Left ventricle myocardium superior (tissue), 1 donor: Measurements from ENCODE around the gene LECT2. TPM values are rescaled to one million over a fixed set of nuclear protein-coding genes. Genes with fewer than 3 reads are reported as not detected.
A peak's percentile ranks its signal among the peaks of the same experiment; 100 is the strongest.

Experiments
- ATAC-seq: fragments of 200-7000 bp; cut with Tn5 transposase; one replicate; pipeline ENCODE4 v1.9.1; 2020; ENCODE audit warnings: mild to moderate bottlenecking, moderate library complexity
- DNase-seq: peaks from one replicate; pipeline ENCODE4 v3.0.0-alpha.2; 2020
- intact Hi-C: fragments of 100-400 bp; cut with micrococcal nuclease; formaldehyde crosslinking; loops from one replicate; pipeline ENCODE4 v1.11.0; 2022
- total RNA-seq: library from RNA; stranded (reverse); fragmentation: NEBNext Ultra II Directional; extraction: Animal tissue kit (Norgen Biotek cat#: 25700); gene quantifications from one replicate; pipeline ENCODE4 v1.2.1, GENCODE V29; 2021
- donor health status: DM: no; HTN: yes; CAD: no; lungs with severe emphysema.

Gene LECT2
- total RNA-seq, 1 donor from 2014 or later = not detected

DNA sequence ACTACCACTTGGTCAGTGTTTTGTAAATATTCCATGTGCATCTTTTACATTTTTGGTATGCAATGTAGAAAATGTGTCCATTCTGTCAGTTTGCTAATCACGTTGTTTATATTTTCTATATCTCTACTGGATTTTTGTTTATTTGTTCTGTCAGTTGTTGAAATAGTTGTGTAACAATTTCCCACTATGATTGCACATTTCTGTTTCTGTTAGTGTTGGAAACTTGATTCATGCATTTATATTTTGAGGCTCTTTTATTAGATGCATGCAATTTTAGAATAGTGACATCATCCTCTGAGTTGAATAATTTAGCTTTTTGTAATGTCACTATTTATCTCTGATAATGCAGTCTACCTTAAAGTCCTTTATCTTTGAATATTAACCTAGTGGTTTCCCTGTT, 25.8 kb upstream of the LECT2 start:
- no peak for ATAC-seq
- no peak for DNase-seq
- intact Hi-C loops = no loop called here

DNA sequence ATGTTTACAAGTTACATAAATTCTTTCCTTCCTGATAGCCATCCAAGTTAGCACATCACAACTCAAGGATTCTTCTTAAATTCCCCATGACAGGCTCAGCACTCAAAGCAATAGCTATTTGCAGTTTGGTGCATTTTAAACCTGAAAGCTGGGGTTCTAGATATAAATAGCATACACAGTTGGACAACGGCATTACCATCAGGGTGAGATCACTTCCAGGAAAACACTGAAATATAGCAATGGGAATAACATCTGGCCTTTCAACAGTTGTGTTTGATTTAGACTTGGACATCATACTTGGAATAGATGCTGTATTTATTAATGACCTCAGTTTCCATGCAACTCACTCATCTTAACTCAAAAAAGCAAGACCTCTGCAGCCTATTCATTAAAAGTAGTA, 24.7 kb upstream of the LECT2 start:
- DNase-seq = no peak
- intact Hi-C loops = no loop called here
- ATAC-seq = peak; percentile 85

DNA sequence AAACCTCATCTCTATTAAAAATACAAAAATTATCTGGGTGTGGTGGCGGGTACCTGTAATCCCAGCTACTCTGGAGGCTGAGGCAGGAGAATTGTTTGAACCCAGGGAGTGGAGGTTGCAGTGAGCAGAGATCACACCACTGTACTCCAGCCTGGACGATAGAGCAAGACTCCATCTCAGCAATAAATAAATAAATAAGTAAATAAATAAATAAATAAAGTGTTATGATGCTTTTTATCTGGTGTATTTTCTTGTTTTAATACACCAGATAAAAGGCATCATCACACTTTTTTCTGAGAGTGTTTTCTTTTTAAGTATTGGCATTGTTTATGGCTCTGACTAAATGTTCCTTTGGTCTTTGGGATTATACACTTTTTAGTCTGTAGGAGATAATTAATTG, 24.2 kb upstream of the LECT2 start:
- ATAC-seq (no peak), DNase-seq (no peak)
- intact Hi-C loops = no loop called here

DNA sequence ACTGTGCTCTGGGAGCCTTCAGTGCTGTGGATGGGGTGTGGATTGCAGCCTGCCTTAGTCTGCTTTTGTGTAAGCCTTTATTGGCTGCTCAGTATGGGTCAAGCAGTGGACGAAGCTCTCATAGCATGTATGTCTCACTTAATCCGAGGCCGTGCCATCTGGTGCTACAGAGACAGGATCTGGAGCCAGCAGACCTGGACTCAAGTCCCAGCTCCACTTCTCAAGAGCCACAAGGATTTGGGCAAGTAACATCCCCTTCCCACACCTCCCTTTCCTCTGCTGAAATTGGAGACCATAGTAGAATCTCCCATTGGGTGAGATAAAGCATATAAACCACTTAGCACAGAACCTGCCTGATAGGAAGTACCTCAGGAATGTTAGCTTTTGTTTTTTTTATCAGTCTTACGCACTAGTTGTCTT, 23.4 kb upstream of the LECT2 start:
- no peak for DNase-seq
- intact Hi-C loops = no loop called here
- ATAC-seq = no peak

DNA sequence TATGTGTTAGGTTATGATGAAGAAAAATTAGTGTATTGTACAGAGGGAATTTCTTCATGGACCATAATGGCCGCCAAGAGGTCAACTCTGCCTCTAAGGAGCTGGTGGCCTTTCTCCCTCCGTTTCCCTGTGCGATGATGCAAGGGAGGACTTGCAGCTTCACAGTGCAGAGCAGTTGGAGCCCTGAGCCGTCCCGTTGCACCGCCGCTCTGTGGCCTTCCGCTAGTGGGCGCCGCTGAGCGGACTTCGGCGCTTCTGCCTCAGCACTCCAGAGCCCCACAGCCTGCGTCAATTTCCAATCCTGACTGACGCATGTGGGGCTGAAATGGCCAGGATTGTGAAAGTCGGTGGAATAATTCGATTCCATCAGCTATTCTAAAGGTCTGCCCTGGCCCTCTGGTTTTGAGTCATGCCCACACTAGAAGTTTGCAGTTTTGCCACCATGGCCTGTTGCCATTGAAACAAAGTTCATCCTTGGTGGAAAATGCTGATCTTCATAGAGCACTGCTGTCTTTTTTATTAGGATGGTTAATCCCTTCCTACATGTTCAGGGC, 22.7 kb upstream of the LECT2 start:
- intact Hi-C loops = no loop called here

DNA sequence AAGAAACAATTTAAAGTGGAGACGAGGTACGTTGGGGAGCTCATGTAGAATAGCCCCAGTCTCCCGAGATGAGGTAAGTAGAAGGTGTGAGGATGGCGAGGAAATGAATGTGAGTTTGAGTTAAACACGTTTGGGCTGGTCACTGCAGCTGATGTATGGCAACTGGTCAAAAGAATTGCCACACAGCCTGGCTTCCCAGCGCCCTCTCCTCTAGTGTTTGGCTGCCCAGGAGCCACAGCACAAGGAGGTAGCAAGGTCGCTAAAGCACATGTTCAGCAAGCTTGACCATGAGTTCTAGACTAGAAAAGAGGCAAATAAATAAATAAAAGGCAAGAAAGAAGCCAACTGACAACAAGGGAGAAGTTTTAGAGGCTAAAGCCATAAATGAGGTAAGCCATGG, 21.4 kb upstream of the LECT2 start:
- no peak for ATAC-seq
- DNase-seq = no peak
- intact Hi-C loops = no loop called here

More for the DNA sequence above, 22.7 kb upstream of the LECT2 start:
- peak; percentile 82 for DNase-seq
- peak; percentile 86 for ATAC-seq

DNA sequence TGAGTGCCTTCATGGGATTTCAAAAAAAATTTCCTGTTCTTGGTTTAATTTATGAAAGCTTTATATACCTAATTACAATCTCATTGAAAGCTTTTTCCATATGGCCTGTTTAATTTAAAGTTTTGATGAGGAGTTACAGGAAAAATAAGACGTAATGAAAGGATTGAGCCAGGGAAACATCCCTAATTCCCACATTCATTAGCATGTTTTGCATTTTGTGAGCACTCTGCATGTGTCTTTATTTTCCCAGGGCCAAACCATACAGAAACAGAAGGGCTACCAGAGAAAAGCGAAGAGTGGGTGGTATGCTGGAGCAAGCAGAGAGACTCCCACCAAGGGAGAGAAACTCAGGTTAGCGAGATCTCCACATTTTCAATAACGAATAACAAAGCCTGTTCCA, 20.3 kb upstream of the LECT2 start:
- ATAC-seq = no peak
- intact Hi-C loops = no loop called here
- no peak for DNase-seq

DNA sequence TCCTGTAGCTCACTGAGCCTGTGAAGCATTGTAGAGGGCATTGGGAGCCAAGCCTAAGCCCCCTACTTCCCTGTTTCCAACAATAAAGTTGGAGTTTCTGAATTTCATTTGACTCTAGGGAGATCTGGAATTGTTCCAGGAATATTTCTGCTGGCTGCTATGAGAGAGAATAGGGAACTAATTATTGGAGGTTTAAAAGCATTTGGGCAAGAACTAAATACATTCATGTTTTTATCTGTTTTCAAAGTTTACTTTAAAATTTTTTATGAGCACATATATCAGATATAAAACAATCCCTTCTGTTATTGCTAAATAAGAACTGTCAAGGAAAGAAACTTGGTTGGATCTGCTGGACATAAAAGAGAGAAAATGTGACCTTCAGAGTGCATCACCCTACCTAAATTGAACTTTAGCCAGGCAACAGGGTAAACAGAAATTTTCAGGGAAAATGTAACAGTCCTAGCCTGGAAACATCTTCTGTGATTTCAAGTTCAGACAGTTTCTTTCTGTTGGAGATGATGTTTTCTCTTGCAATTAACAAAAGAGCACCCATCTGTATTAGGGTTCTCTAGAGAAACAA, 19.3 kb upstream of the LECT2 start:
- intact Hi-C loops = no loop called here
- no peak for ATAC-seq
- no peak for DNase-seq

DNA sequence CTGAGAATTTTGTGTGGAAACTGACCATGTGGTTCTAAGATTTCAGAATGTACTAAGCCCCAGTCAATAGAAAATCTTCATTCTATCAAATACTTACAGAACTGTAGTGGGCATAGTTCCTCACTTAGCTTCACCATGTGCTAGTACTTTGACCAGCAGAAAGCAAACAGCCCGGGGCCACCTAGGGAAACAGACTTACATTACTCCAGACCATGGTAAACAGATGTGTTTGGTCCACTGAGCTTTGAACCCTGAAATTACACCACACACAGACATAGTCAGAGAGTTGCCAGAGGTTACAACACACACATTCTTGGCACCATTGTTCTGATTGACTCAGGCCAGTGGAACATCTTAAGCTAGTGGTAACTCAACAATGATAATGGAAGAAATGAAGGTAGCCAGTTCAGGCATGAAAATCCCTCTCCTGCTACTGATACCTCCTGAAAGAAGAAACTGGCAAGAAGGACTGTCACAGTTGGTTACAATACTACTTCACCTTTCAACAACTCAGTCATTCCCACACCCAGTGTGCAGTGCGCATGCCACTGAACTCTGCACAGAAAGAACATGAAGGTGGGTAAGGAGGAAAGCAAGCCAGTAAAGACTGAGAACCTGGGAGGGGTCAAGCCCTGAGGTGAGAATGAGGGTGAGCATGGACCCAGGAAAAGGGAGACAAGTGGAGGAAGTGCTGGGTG, 18.7 kb upstream of the LECT2 start:
- no peak for DNase-seq
- intact Hi-C loops = no loop called here
- ATAC-seq = peak; percentile 85

DNA sequence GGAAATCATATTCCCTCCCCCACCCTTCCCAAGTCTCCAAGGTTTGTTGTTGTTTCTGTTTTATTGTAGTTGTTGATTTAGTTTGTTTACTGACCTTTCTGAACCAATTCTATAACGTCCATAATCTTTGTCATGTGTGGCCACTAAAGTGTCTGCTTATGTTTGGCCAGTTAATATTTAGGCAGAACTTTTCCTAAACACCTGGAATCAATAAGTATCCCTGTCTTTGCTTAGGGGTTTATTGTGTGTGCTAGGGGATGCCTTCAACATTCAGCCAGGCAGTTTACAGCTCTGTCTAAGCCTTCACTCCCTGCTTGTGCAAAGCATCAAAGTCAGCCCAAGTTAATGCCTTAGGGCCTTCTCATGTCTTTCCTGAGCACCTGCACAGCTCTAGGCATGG, 16.9 kb upstream of the LECT2 start:
- intact Hi-C loops = no loop called here
- ATAC-seq = no peak
- DNase-seq = no peak

DNA sequence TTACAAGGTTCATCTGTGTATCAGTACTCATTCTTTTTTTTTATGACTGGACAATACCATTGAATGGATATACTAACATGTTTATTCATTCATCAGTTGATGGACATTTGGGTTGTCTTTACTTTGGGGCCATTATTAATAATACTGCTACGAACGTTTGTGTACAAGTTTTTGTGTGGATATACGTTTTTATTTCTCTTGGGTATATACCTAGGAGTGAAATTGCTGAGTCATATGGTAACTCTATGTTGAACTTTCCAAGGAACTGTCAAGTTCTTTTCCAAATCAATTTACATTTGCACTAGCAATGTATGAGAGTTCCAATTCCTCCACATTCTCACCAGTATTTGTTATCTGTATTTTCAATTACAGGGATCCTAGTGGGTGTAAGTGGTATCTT, 12.0 kb upstream of the LECT2 start:
- ATAC-seq (no peak), DNase-seq (no peak)
- intact Hi-C loops = no loop called here

DNA sequence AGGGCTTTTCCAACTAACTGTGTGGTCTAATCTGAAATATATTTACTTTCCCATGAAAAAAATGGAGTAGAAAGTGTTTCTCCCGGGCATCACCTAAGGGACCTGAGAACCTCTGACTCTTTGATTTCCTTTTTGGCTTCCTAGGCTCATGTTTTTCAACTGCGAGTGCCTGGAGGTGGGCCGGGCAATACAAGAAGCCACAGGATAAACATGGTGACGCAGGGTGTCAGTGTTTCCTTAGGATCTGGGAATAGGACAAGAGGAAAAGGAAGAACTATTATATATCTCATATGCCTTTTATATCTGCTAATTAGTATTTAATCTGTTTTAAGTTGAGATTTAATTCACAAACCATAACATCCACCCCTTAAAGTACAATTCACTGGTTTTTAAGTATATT, 11.4 kb upstream of the LECT2 start:
- ATAC-seq (no peak), DNase-seq (no peak)
- intact Hi-C loops = no loop called here

DNA sequence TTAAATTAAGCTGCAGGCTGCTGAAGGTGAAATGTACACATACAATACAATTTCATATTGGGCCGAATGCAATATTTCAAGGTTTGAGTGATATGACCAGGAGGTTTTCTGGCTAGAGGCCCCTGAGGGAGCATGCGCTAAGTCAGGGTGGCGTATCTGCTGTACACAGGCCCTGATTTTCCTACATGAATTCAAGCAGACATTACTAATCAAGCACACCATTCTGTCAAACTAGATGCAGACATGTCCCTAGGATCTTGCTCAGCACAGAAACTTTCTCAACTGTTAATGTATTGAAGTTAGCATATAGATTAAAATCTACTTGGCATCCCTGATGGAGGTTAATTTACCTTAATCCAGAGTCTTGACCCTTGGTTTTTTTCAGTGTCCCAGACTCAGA, 10.7 kb upstream of the LECT2 start:
- ATAC-seq = no peak
- intact Hi-C loops = no loop called here
- DNase-seq = no peak

DNA sequence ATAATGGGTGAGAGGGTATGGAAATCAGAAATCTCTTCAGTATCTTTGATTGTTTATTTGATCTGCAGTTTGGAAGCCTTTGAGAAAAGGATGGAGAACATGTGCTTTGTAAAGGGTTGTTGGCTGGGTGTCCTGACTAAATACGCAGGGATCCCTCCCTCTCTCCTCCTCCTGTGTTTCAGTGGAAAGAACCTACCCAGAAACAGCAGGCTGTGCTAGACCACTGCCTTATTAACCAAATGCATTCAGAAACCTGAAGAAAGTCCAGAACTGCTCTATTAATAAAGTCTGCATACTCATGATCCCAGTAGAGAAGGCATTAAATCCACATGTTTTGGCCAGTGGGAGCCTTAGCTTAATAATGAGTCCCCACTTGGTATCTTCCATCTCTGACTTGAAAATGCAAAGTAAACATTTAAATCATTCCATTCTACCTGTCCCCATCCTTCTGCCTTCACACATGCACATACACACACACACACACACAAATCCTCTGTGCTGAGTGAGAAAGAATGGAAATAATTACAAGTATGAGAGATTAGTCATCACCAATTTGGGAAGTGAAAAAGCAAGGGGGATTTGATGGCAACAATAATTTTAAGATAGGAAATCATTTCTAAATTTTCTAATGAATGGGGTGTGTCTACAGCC, 10.0 kb upstream of the LECT2 start:
- DNase-seq (no peak), ATAC-seq (no peak)
- intact Hi-C loops = no loop called here

DNA sequence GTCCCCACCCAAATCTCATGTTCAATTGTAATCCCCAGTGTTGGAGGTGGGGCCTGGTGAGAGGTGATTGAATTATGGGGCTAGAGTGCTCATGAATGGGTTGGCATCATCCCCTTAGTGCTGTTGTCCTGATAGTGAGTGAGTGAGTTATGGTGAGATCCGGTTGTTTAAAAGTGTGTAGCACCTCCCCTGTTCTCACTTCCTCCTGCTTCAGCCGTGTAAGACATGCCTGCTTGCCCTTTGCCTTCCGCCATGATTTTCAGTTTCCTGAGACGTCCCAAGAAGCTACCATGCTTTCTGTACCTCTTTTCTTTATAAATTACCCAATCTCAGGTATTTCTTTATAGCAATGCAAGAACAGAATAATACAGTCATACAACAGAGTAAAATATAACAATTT, 742 bp upstream of the LECT2 start:
- DNase-seq (no peak), ATAC-seq (no peak)
- intact Hi-C loops = no loop called here

DNA sequence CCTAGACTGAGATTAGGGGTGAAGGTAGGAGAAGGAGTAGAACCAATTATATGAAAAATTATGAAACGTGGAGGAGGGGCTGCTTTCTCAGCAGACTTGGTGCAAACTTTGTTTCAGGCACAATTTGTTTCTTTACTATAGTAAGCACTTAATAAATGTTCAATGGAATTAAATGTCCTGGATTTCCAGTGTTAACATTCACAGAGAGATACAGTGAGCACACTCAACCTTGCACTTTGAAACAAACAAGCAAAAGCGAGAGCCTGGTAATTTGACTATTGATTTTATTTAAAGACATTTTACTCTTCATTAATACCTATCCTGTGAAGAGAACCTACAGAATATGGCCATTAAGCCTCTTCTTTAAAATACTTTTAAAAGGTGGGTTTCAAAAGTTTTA, 933 bp downstream of the LECT2 start:
- no peak for ATAC-seq
- intact Hi-C loops = no loop called here
- DNase-seq = no peak

DNA sequence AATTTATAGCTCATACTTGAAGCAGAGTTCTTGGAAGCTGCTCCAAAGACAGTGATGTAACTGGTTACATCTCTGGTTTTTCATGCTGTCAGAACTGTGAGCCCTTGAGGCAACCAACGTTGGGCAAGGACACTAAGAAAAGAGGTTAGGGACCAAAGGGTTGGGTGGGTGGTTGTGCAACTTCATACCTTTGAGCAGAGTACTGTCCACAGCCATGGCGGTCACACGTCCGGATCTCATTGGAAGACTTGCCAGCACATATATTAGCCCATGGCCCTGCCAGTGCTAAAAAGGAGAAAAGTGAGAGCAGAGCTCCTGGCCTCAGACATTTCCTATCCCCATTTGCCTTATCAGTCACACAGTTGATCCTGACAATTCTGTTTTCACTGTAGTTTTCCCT, 2.1 kb downstream of the LECT2 start:
- DNase-seq (no peak), ATAC-seq (no peak)
- intact Hi-C loops = no loop called here

DNA sequence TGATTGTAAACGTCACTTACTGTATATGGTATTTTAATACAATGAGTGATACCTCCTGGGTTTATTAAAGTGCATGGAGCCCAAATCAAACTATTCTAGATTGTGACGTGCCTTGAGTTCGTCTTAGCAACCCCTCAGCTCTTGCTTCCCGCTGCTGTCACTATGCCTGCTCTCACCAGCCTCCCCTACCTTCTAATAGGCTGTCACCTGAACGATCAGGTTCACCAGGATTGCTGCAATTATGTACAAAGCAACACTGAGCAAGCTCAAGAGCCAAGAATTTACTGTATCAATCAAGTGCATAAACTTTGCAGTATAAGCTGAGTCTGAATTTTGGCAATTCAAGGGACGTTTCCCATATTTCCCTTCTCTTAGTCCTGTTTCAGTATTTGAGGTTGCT, 3.0 kb downstream of the LECT2 start:
- intact Hi-C loops = no loop called here
- ATAC-seq = no peak
- no peak for DNase-seq

DNA sequence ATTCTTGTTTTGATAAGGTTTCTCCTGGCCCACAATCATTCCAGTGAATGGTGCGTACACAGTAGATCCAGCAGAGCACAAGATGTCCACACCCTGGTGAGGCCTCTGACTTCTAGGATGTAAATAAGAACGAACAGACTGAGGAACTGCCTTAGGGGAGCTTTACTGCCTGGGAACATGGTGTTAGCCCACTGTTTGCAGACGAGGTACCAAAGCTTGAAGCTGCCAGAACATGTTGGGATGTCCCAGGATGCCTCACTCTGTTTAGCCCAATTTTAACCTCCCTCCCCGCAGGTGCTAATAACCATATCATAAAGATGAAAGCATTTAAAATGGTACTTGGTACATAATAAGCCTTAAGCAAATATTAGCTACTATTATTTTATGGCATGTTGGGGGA, 3.5 kb downstream of the LECT2 start:
- intact Hi-C loops = no loop called here
- no peak for DNase-seq
- no peak for ATAC-seq

DNA sequence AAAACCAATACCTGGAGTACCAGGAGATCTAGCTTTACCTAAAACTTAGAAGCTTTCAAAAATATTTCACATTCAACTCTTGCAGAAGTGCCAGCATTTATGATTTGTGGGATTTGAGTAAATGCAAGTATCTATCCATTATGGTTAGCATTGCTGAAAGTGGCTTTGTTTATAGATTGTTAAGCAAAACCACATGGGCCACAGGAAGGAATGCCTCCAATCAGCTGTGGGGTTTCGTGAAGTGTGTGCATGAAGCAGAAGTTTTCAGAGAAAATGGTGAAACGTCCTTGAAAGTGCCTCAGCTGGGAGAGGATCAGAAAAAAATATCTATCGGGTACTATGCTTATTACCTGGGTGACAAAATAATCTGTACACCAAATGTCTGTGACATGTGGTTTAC, 4.2 kb downstream of the LECT2 start:
- intact Hi-C loops = no loop called here
- DNase-seq (no peak), ATAC-seq (no peak)
